HG02678 (cell line): Measurements from ENCODE around the gene CCSER1.
"Not testable (repeated sequence)": the region's sequence is repeated elsewhere in the genome, so short reads cannot be mapped to it uniquely, and the experiment has no call there.

Experiments used
- ATAC-seq: cut with Tn5 transposase; IDR thresholded peaks from one replicate; pipeline ENCODE4 v1.9.1; 2021; ENCODE audit warnings: mild to moderate bottlenecking, moderate library complexity; ENCODE audit not compliant: unreplicated experiment

CCSER1 gene

DNA sequence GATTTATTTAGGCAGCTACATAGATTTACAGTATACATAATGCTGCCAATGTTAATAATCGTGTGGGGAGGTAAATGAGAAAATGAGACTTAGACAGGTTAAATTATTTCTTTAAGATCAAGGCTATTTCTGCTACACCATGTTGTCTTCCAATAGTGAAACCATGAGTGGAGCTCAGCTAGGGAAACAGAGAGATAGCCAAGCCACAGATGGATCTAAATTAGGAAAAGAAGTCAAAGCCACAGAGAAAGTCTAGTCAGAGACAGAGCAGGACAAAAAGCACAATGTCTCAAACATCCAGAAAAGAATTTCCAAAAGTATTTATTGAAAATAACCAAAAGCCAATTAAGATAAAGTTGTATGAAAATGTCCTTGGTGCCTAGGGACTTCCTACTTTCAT is 1309.4 kb downstream of the CCSER1 start:
- ATAC-seq: no peak

DNA sequence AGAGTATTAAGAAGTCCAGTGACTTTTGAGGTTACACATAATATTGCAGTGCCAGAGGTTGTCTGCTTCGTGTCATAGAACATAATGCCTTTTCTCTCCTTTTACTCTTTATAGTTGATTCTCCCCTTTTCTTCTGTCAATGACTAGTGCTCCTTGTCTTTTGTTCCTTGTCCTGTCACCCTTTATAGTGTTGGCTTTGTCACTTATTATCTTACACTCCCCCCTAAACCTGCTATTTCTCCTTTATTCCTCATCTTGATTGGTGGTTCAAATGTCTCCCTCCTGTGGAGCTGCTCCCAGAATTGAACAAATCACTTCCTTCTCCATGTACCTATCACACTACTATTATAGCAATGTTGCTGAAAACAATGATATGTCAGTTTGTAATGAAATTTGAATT is 1320.0 kb downstream of the CCSER1 start:
- no peak for ATAC-seq

- ATAC-seq: no peak
Measured at GRCh38 chr4:91448668-91449330, 1321.6 kb downstream of the CCSER1 start.

GRCh38 chr4:91454111-91454510 is 1326.9 kb downstream of the CCSER1 start:
- ATAC-seq: no peak

DNA sequence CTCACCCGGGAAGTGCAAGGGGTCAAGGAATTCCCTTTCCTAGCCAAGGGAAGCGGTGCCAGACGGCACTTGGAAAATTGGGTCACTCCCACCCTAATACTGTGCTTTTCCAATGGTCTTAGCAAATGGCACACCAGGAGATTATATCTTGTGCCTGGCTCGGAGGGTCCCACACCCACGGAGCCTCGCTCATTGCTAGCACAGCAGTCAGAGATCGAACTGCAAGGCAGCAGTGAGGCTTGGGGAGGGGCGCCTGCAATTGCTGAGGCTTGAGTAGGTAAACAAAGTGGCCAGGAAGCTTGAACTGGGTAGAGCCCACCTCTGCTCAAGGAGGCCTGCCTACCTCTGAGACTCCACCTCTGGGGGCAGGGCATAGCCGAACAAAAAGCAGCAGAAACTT is 1335.4 kb downstream of the CCSER1 start:
- ATAC-seq: not testable (repeated sequence)

GRCh38 chr4:91470671-91471070 is 1343.5 kb downstream of the CCSER1 start:
- no peak for ATAC-seq

DNA sequence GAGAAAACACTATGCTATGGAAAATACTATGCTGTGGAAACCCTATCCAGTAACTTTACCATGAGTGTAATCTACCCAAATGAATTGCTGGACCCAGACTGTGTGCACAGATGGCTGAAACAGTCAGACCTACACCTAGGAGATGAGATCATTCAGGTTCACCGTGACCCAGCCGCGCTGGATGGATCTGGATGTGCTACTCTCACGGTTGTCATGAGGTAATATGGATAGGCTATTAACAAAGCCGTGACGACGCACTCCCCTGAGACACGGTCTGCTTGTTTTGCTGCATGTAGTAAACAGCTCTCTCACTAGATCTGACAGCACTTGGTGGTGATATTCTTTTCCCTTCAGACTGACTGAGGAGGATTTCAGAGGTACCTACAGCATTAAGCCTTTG is 1344.1 kb downstream of the CCSER1 start:
- ATAC-seq: no peak

DNA sequence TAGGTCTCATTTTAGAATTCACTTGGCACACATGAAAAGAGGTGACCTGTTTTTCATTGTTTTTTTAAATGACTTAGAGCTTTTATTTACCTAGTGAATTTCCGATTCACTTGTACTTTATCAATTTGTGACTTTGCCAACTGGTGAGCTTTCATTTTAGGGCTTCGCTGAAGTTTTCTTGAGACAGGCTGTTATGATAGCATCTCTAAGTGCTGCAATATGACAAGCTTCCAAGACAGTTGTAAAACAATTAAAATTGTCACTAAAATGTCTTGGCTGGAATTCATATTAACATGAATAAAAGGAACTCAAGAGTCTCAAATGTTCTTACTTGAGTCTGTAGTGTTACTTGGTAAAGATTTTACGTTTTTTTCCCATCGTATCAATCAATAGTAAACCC is 1344.9 kb downstream of the CCSER1 start:
- ATAC-seq: no peak

GRCh38 chr4:91485415-91485814 is 1358.2 kb downstream of the CCSER1 start:
- no peak for ATAC-seq

DNA sequence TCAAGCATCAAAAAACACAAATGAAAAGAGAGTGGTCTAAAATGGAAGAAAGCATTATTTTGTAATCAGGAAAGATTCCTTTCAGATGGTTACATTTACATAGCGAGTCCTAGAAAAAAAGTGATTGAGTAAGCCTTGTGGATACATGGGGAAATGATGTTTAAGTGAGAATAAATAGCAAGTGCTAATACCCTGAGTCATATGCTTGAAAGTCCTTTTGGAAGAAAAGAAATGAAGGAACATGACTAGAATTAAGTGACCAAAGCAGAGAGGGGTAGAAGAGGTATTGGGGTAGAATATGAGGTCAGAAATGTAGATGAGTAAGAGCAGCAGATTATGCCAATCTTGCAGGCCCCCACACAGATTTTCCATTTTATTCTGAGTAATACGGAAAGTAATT is 1361.8 kb downstream of the CCSER1 start:
- ATAC-seq: no peak

DNA sequence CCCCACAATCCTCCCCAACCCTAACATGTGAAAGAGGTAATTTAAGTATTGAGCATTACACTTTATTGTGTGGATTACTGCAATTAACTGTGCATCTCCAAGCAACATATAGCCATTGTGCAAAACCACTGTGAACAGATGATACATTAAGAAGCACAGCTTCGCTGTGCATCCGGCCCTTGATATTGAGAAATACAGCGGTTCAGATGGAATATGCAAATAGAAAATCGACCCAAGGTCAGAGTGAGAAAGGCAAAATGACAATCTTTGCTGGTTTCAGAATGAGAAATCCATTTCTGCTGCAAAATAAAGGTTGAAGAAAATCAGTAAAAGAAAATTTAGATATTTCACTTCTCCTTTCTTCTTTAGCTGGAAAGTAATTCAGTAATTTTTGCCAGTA is 1370.7 kb downstream of the CCSER1 start:
- ATAC-seq: no peak

DNA sequence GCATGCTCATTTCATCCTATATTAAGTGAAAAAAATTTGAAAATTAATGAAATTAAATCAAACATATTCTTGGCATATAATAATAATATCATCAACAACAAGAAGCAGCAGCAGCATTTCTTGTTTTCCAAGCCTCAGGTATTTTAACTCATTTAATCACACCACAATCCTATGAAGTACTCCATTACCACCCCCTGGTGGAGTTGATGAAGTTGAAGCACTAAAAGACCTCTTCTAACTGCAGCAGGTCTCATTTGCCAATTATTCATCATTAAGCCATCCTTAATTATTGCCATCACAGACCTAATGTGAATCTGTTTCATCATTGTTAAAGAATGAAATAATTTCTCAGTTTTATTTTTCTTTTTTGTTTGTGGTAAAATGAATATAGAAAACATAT is 1375.2 kb downstream of the CCSER1 start:
- ATAC-seq: no peak

DNA sequence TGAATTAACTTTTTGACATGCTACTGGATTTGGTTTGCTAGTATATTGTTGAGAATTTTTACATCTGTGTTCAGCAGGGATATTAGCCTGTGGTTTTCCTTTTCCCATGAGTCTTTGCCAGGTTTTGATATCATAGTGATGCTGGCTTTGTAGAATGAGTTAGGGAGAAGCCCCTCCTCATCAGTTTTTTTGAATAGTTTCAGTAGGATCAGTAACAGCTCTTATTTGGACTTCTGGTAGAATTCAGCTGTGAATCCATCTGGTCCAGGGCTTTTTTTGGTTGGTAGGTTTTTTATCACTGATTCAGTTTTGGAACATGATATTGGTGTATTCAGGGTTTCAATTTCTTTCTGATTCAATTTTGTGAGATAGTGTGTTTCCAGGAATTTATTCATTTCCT is 1386.1 kb downstream of the CCSER1 start:
- no peak for ATAC-seq

- ATAC-seq: no peak
Measured at GRCh38 chr4:91519155-91519554, 1392.0 kb downstream of the CCSER1 start.

DNA sequence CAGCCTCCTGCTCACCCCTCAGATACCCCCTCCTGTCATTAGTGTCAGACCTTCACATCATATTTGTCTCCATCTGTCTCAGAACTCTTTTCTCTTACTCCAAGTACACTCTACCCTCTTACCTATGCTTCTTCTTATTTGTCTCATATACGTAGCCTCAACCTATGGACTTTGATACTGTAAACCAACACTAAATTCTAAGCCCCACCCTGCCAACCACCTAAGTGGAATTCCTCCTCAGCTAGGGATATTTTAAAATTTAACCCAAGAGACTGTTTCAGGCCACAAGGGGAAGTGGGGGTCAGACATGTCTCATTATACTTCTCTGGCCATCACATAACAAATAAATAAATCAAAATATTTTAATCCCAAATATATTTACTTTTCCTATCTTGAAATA is 1398.4 kb downstream of the CCSER1 start:
- no peak for ATAC-seq

GRCh38 chr4:91527056-91527455 is 1399.9 kb downstream of the CCSER1 start:
- ATAC-seq: no peak

DNA sequence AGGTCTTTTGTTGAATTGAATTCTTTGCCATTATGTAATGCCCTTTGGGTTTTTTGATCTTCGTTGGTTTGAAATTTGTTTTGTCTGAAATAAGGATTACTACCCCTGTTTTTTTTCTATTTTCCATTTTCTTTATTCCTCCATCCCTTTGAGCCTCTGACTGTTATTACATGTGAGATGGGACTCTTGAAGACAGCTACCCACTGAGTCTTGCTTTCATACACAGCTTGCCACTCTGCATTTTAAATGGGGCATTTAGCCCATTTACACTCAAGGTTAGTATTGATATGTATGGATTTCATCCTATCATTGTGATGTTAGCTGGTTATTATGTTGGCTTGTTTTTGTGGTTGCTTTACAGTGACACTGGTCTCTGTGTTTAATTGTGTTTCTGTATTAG is 1440.4 kb downstream of the CCSER1 start:
- ATAC-seq: no peak

GRCh38 chr4:91577864-91578263 is 1450.7 kb downstream of the CCSER1 start:
- ATAC-seq: no peak

DNA sequence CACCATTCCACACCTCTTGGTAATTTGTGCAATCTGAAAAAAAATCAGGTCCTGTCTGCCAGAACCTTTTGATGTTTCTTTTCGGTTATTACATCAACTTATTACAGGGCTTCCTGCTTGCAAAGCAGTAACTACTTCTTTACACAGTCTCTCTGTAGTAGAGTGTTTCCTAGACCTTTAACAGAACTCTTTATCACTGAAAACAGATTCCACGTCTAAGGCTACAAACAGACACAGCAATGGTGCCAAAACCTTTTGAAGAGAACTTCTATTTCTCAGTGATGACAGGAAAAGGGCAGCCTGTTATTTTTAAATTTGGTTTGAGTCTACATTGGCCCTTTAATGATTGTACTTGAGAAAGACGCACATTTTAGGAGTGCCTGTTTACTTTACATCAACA is 1463.1 kb downstream of the CCSER1 start:
- ATAC-seq: no peak

DNA sequence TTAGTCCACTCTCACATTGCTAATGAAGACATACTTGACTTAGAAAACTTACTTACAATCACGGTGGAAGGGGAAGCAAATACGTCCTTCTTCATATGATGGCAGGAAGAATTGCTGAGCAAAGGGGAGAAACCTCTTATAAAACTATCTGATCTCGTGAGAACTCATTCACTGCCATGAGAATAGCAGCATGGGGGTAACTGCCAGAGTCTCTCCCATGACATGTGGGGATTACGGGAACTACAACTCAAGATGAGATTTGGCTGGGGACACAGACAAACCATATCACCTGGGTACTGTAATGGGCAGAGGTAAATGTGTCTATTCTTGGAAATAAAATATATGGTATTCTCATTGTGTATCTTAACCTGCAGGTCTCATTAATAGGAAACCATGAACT is 1464.9 kb downstream of the CCSER1 start:
- ATAC-seq: no peak

DNA sequence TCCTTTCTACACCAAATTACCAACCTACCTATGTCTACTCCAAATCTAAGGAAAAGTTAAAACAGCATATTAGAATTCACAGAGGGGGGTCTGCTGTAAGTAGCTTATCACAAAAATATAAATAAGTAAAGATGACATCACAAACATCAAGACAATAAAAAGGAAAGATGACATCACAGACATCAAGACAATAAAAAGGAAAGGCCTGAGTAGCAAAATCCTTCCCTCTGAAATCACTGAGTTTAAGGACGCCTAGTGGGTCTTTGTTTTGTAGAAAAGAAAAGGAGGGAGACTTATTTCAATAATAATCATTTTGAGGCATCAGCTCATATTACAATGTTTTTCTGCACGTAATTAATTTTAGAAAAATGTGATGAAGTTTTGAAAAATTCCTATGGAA is 1469.5 kb downstream of the CCSER1 start:
- ATAC-seq: no peak

- ATAC-seq: no peak
Measured at GRCh38 chr4:91598696-91599095, 1471.5 kb downstream of the CCSER1 start.

DNA sequence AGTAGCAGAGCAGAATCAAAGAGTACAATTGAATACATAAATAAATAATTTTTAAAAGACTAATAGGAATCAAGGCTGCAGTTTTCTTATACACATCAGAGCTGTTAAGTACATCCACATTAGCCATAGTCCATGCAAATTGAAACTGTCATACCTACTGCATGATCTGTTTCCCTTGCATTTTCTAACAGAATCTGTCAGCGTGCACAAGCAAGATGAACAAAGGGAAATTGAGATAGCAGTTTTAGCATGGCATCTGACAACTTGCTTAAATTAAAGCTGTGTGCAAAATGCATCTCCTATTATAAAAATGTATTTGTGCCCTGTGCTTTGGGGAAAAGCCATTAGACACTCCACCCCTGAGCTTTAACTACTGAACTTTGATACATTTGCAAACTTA is 1473.1 kb downstream of the CCSER1 start:
- no peak for ATAC-seq
